LNCAP (cell line): ENCODE data around the gene ATF7.

Experiments used
- TF ChIP-seq, protein P1 (sequence below): fragments of 450-650 bp; IDR thresholded peaks from 2 replicates; pipeline ENCODE4 v1.5.1; 2017; ENCODE audit warnings: mild to moderate bottlenecking

ATF7 gene

DNA sequence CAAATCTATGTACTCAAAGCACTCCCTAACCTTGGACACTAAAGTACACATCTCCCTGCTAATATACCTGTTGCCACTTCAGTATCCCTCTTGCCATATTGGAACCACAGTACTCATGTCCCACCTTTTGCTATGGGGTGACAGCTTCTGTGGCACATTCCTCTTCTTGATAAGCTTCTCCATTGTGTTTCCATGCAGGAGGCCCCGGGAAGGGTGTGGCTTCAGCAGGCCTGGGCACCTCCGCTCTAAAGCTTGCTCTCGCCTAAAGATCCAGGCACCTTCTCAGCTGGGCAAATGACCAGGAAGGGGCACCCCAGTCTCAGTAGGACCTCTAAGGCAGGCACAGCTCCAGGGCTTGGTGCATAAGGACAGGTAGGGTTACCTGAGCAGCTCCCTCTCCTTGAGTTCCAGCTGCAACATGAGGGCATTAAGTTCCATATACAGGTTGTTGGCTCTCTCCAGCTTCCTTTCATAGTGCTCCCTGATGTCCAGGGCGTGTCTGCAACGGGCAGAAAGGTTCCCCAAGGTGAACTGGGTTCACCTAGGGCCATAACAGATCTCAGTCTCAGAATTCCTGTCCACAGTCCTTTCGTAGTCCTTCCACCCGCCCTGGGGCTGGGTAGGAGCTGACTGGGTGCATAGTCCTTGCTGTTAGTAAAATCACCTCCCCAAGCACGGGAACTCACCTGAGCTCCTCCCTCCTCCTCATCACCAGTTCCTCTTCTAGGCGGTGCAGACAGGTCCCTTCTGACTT, 142.8 kb downstream of the ATF7 start:
- TF ChIP-seq, protein P1, sequence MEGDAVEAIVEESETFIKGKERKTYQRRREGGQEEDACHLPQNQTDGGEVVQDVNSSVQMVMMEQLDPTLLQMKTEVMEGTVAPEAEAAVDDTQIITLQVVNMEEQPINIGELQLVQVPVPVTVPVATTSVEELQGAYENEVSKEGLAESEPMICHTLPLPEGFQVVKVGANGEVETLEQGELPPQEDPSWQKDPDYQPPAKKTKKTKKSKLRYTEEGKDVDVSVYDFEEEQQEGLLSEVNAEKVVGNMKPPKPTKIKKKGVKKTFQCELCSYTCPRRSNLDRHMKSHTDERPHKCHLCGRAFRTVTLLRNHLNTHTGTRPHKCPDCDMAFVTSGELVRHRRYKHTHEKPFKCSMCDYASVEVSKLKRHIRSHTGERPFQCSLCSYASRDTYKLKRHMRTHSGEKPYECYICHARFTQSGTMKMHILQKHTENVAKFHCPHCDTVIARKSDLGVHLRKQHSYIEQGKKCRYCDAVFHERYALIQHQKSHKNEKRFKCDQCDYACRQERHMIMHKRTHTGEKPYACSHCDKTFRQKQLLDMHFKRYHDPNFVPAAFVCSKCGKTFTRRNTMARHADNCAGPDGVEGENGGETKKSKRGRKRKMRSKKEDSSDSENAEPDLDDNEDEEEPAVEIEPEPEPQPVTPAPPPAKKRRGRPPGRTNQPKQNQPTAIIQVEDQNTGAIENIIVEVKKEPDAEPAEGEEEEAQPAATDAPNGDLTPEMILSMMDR, result no peak

DNA sequence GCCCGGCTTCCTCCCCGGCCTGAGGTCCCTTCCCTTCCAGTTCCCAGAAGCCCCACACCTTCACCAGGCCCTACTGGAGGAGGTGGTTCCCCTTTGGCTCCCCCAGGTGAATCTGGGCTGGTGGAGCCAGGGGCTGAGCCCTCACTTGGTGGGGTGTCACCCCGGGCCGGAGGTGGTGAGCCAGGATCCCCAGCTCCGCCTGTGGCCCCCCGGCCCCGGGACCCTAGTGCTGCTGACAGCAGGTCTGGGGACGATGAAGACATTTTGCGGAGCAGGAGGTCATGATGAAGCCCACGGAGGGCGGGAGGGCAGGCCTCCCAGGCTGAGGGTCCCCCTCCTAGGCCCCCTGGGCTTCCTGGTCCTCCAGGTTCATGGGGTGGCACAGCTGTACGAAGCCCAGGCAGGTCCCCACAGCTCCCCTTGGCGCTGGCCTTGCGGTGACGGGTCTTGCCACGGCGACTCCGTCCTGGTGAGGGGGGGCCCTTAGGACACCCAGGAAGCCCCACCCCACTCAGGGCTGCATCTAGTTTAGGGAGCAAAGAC, 143.5 kb downstream of the ATF7 start:
- TF ChIP-seq, protein P1, result no peak

DNA sequence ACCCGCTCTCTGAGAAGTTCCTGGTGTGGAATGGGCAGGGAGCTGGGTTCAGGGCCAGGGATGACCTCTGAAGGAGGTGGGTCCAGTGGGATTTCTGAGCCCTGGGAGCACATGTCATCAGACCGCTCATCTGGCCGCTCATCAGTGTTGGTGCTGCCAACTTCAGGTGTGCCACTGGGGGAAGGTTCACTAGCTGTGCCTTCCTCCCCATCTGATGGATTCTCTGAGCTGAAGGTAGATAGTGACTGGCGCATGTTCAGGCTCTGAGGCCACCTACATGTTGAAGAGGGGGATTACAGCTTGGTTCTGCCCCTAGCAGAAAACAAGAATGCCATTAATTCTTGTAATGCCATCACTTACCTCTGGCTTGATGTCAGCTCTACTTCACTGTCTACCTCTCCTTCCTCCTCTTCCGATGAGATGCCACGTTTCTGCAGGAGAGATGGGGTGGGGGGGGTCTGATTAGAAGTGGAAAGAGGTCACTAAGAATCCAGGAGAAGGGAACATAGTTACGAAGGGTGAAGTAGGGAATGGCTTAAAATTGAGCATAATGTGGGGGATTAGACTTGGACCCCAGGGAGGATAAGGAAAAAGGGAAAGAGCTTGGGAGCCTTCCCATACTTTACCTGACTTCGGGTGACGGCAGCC, 144.1 kb downstream of the ATF7 start:
- TF ChIP-seq, protein P1, result no peak

DNA sequence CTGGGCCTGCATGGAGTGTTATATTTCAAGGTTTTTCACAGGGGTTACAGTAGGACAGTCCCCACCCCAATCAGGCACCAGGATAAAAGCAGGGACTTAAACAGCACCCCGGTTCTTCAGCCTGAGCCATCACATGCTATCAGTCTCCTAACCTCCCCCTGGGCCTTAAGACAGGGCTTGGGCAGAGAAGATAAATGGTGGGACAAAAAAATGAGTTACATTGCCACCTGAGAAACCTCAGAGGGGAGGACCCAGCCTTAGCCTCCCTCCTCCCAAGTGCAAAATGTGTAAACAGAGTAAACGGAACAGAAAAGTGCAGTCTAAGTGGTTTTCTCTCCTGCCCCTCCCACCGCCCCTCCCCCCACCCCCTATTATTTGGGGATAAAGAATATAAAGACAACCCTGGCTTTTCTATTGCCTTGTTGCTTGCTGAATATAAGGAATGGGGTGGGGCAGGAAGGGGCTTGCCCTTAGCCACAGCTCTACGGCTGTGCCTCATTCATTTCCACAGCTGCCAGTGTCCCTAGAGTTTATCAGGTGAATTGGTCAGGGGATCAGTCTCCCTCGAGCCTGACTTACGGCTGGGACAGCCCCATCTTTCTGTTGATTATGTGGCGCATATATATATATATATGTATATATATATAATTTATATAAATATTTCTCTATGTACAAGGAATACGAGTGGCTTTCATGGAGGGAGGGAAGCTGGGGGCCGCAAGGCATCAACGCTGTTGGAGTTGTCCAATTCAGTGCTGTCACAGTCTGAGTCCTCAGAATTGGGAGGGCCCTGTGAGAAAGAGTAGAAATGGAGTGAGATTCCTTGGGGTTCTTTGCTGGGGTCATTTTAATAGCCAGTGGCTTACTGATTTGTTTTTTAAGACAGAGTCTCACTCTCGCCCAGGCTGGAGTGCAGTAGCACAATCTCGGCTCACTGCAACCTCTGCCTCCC, 145.4 kb downstream of the ATF7 start:
- TF ChIP-seq, protein P1, result no peak

DNA sequence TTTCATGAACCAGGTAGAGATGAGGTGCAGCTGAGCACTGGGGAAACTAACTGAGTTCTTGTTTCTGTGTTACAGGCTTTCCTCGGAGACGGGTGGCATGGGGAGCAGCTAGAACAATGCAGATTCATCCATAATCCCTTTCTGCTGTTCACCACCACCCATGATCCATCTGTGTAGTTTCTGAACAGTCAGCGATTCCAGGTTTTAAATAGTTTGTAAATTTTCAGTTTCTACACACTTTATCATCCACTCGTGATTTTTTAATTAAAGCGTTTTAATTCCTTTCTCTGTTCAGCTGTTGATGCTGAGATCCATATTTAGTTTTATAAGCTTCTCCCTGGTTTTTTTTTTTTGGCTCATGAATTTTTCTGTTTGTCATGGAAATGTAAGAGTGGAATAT, 146.9 kb downstream of the ATF7 start:
- TF ChIP-seq, protein P1, result no peak

DNA sequence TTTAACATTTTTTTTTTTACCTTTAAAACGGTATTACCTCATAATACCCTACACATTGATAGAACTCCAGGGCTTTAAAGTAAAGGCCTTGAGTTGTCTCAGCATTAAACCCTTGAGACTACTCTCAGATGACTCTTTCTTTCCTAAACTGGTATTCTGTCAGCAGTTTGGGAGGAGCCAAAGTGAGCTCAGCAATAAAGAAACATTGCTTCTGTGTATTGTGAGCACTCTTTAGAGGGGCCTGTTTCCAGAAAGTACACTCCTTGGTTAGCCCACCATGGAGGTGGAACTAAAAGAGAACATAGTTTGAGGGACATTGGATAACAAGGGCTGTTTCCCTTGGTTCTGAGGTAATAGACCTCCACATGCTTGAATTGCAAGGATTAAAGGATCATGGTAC, 147.3 kb downstream of the ATF7 start:
- TF ChIP-seq, protein P1, result no peak

DNA sequence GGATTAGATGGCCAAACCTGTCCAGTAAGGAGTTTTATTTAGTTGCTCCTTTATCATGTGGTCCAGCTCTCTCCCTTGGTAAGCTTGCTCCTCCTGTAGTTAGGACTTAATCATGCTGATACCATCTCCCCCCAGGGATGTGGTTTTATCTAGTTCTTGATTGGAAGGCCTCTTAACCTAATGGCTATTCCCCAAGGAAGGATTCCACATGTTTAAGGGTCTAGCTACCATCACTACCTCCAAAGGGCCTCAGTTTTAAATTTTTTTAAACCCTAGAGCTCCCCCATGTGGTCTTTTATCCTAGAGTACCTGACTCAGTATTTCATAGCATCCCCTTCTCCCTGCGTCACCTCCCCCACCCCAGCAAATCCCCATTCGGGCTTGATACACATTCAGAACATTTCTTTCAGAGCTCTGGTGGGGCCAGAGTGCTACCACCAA, 149.4 kb downstream of the ATF7 start:
- TF ChIP-seq, protein P1, result peak; percentile 40; the same call in 1 of the 2 replicates
